CD4-positive, alpha-beta T cell treated with Interleukin-17A for 1 hour (primary cell): ENCODE results near the gene MTM1.

Experiments
- DNase-seq: peaks from one replicate; pipeline ENCODE4 v3.0.0-alpha.2; 2020

The MTM1 gene

GRCh38 chrX:150607201-150607600 lies 38.8 kb downstream of the MTM1 start:
- DNase-seq = no peak

- no peak for DNase-seq
Observed at GRCh38 chrX:150610043-150610442, 41.6 kb downstream of the MTM1 start.

GRCh38 chrX:150610446-150610845 lies 42.0 kb downstream of the MTM1 start:
- no peak for DNase-seq

- DNase-seq = no peak
Observed at GRCh38 chrX:150615356-150615755, 46.9 kb downstream of the MTM1 start.

- DNase-seq = no peak
Observed at GRCh38 chrX:150616179-150616862, 47.9 kb downstream of the MTM1 start.

GRCh38 chrX:150616863-150617198 lies 48.4 kb downstream of the MTM1 start:
- no peak for DNase-seq

- DNase-seq = no peak
Observed at GRCh38 chrX:150621652-150622051, 53.2 kb downstream of the MTM1 start.

- DNase-seq = no peak
Observed at GRCh38 chrX:150623583-150623982, 55.2 kb downstream of the MTM1 start.

- DNase-seq = no peak
Observed at GRCh38 chrX:150625097-150625496, 56.7 kb downstream of the MTM1 start.

- DNase-seq = no peak
Observed at GRCh38 chrX:150625875-150626274, 57.5 kb downstream of the MTM1 start.

- DNase-seq = no peak
Observed at GRCh38 chrX:150627957-150628356, 59.5 kb downstream of the MTM1 start.

GRCh38 chrX:150635952-150636351 lies 67.5 kb downstream of the MTM1 start:
- no peak for DNase-seq

GRCh38 chrX:150642423-150642822 lies 74.0 kb downstream of the MTM1 start:
- DNase-seq = no peak

GRCh38 chrX:150643271-150643670 lies 74.8 kb downstream of the MTM1 start:
- DNase-seq = no peak

- DNase-seq = no peak
Observed at GRCh38 chrX:150643958-150644357, 75.5 kb downstream of the MTM1 start.

- DNase-seq = no peak
Observed at GRCh38 chrX:150644422-150644821, 76.0 kb downstream of the MTM1 start.

- DNase-seq = no peak
Observed at GRCh38 chrX:150647331-150647730, 78.9 kb downstream of the MTM1 start.

GRCh38 chrX:150648296-150648940 lies 80.0 kb downstream of the MTM1 start:
- no peak for DNase-seq

GRCh38 chrX:150649096-150649870 lies 80.9 kb downstream of the MTM1 start:
- DNase-seq = no peak

GRCh38 chrX:150651906-150652305 lies 83.5 kb downstream of the MTM1 start:
- no peak for DNase-seq

- no peak for DNase-seq
Observed at GRCh38 chrX:150655788-150656187, 87.4 kb downstream of the MTM1 start.

- no peak for DNase-seq
Observed at GRCh38 chrX:150663073-150663472, 94.7 kb downstream of the MTM1 start.

GRCh38 chrX:150664290-150664689 lies 95.9 kb downstream of the MTM1 start:
- no peak for DNase-seq

- DNase-seq = no peak
Observed at GRCh38 chrX:150676221-150676620, 107.8 kb downstream of the MTM1 start.
